Measurements from ENCODE around the gene PPP1R37.

- no peak for TF ChIP-seq EZH2phosphoT487 (IDR thresholded peaks at IDR 0.05; ENCODE audit: borderline replicate concordance, low read length)
- TF ChIP-seq, protein P1, sequence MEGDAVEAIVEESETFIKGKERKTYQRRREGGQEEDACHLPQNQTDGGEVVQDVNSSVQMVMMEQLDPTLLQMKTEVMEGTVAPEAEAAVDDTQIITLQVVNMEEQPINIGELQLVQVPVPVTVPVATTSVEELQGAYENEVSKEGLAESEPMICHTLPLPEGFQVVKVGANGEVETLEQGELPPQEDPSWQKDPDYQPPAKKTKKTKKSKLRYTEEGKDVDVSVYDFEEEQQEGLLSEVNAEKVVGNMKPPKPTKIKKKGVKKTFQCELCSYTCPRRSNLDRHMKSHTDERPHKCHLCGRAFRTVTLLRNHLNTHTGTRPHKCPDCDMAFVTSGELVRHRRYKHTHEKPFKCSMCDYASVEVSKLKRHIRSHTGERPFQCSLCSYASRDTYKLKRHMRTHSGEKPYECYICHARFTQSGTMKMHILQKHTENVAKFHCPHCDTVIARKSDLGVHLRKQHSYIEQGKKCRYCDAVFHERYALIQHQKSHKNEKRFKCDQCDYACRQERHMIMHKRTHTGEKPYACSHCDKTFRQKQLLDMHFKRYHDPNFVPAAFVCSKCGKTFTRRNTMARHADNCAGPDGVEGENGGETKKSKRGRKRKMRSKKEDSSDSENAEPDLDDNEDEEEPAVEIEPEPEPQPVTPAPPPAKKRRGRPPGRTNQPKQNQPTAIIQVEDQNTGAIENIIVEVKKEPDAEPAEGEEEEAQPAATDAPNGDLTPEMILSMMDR (conservative IDR thresholded peaks at IDR 0.05; ENCODE audit: low read depth, low read length), result no peak
Observed at GRCh38 chr19:45179072-45179891, 86.3 kb downstream of the PPP1R37 start.

Data from PC-3 (cell line).